ENCODE data around the gene CILP.
"Not testable (repeated sequence)": the region's sequence is repeated elsewhere in the genome, so short reads cannot be mapped to it uniquely, and the experiment has no call there.

CILP gene

GRCh38 chr15:65195548-65195923 lies 15.7 kb downstream of the CILP start:
- no peak for DNase-seq (ENCODE audit: low read depth)

GRCh38 chr15:65194826-65195547 lies 16.3 kb downstream of the CILP start:
- DNase-seq (ENCODE audit: low read depth): no peak

DNA sequence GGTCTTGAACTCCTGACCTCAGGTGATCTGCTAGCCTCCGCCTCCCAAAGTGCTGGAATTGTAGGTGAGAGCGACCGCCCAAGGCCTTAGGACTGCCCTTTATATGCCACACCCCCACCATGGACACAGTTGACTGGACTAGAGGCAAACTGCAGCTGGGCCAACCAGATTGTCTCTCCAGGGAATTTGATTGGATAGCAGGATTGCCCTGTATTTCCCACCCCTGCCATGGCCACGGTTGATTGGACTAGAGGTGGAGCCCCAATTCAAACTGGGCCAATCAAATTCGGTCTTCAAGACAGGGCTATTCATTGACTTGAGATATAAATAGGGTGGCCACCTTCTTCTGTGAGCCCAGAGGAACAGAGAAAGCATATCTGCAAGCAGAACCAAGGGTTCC lies 19.3 kb downstream of the CILP start:
- DNase-seq (ENCODE audit: low read depth): no peak

- no peak for DNase-seq (ENCODE audit: low read depth)
These were observed 22.1 kb downstream of the CILP start for GRCh38 chr15:65189102-65189740.

DNA sequence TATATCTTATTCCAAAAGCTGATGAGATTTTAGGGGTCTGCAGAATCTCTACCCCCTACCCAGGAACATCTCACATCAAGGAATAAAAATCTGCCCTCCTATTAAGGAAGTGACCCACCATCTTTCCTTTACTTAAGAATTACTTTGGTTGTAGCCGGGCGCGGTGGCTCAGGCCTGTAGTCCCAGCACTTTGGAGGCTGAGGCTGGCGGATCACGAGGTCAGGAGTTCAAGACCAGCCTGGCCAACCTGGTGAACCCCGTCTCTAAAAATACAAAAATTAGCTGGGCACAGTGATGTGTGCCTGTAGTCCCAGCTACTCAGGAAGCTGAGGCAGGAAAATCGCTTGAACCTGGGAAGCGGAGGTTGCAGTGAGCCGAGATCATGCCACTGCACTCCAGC lies 22.8 kb downstream of the CILP start:
- not testable (repeated sequence) for DNase-seq (ENCODE audit: low read depth)

GRCh38 chr15:65184868-65185717 lies 26.2 kb downstream of the CILP start, which contains the start of gene CLPX:
CLPX (minus strand) TSS chr15:65185342; CDS start chr15:65185153, 189 bp downstream.
- peak; percentile 80 for DNase-seq (ENCODE audit: low read depth)

- no peak for DNase-seq (ENCODE audit: low read depth)
These were observed 26.9 kb downstream of the CILP start for GRCh38 chr15:65184305-65184867.

DNA sequence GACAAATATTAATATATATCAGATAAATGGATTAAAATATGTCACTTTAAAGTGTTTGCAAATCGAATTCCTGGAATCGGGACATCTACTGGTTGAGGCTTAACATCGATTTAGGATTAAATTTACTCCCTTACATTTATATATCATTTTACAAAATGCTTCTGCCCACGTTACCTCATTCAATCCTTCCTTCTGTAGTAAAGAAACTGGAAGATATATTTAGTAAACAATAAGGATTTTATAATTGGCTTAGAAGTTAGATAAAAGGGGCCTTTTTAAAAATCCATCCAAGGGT lies 27.5 kb downstream of the CILP start:
- no peak for DNase-seq (ENCODE audit: low read depth)

GRCh38 chr15:65182538-65182937 lies 28.7 kb downstream of the CILP start:
- DNase-seq (ENCODE audit: low read depth): no peak

DNA sequence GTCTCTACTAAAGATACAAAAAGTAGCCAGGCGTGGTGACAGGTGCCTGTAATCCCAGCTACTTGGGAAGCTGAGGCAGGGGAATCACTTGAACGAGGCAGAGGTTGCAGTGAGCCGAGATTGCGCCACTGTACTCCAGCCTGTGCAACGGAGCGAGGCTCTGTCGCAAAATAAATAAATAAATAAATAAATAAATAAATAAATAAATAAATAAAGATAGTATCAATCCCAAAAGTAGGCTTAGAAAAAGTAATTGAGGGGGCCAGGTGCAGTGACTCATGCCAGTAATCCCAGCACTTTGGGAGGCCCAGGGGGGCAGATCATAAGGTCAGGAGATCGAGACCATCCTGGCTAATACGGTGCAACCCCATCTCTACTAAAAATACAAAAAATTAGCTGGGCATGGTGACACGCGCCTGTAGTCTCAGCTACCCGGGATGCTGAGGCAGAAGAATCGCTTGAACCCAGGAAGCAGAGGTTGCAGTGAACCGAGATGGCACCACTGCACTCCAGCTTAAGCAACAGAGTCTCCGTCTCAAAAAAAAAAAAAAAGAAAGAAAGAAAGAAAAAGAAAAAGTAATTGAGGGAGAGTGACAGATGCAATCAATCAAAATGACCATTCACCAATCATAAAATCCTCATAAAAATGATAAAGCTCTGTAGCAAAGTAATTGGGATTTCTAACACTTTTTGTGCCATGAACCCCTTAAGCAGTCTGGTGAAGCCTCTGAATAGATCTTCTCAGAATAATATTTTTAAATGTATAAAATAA lies 29.5 kb downstream of the CILP start:
- not testable (repeated sequence) for DNase-seq (ENCODE audit: low read depth)

GRCh38 chr15:65180167-65180566 lies 31.1 kb downstream of the CILP start:
- DNase-seq (ENCODE audit: low read depth): no peak

GRCh38 chr15:65177901-65178300 lies 33.4 kb downstream of the CILP start:
- no peak for DNase-seq (ENCODE audit: low read depth)

- DNase-seq (ENCODE audit: low read depth): no peak
These were observed 35.2 kb downstream of the CILP start for GRCh38 chr15:65176056-65176455.

DNA sequence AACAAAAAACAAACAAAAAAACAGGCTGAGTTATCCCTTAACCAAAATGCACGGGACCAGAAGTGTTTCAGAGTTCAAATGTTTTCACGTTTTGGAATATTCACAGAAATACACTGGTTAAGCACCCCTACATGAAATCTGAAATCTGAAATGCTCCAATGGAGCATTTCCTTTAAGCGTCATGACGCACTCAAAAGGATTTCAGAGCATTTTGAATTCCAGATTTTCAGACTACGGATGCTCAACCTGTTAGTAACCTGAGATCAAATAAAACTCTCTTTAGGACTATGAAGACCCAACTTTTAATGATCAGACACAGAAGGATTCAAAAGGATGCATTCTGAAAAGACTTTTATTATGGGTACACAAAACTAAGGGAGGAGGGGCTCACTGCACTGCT lies 35.8 kb downstream of the CILP start:
- no peak for DNase-seq (ENCODE audit: low read depth)

GRCh38 chr15:65174509-65174908 lies 36.8 kb downstream of the CILP start:
- DNase-seq (ENCODE audit: low read depth): no peak

- DNase-seq (ENCODE audit: low read depth): no peak
These were observed 38.7 kb downstream of the CILP start for GRCh38 chr15:65172531-65172930.

GRCh38 chr15:65171428-65171827 lies 39.8 kb downstream of the CILP start:
- DNase-seq (ENCODE audit: low read depth): no peak

- DNase-seq (ENCODE audit: low read depth): no peak
These were observed 45.4 kb downstream of the CILP start for GRCh38 chr15:65165875-65166274.

- DNase-seq (ENCODE audit: low read depth): no peak
These were observed 47.1 kb downstream of the CILP start for GRCh38 chr15:65164139-65164538.

GRCh38 chr15:65163041-65163440 lies 48.2 kb downstream of the CILP start:
- DNase-seq (ENCODE audit: low read depth): no peak

GRCh38 chr15:65156692-65157091 lies 54.6 kb downstream of the CILP start:
- DNase-seq (ENCODE audit: low read depth): no peak

DNA sequence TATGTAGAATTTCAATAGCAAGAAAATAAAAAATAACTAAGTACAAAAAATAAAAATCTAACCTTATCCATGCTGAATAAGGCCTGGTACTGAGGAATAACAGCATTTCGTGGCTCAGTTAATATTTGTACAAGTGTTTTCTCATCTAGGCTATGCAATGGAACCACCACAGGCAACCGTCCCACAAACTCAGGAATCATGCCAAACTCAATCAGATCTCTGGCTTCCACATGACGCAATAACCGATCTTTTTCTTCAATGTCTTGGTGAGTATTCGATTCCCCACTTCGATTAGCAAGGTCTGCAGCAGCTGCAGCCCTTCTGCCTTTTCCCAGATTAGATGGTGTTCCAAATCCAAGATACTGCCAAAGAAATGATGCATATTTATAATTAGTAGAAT lies 56.6 kb downstream of the CILP start:
- DNase-seq (ENCODE audit: low read depth): no peak
